Posterior cingulate gyrus (tissue), 11 donors: ENCODE results near the gene ORM2.
"Not testable (repeated sequence)": the region's sequence is repeated elsewhere in the genome, so short reads cannot be mapped to it uniquely, and the experiment has no call there.

Source experiments
- DNase-seq, 10 donors: peaks; one replicate each; pipeline versions ENCODE4 v3.0.0 to v3.0.0-alpha.2; 2020 to 2021; ENCODE audit warnings: mixed read lengths in 3 of 10
- intact Hi-C: fragments of 100-400 bp; cut with DNase I; formaldehyde crosslinking; loops from one replicate; pipeline ENCODE4 v1.15.1; 2023

ORM2 gene

GRCh38 chr9:114311571-114312512 lies 17.8 kb upstream of the ORM2 start:
- intact Hi-C loops: no loop called here
- peak in 1 of 10 donors; percentile 61 for DNase-seq

GRCh38 chr9:114312513-114312875 lies 17.2 kb upstream of the ORM2 start:
- peak in 1 of 10 donors; percentile 9 for DNase-seq
- intact Hi-C loops: no loop called here

GRCh38 chr9:114313186-114313585 lies 16.5 kb upstream of the ORM2 start:
- DNase-seq: no peak

GRCh38 chr9:114314256-114314867 lies 15.3 kb upstream of the ORM2 start:
- intact Hi-C loops: no loop called here
- peak in 1 of 10 donors; percentile 18 for DNase-seq

More at GRCh38 chr9:114313186-114313585, 16.5 kb upstream of the ORM2 start:
- intact Hi-C loops: no loop called here

- intact Hi-C loops: no loop called here
Observed at GRCh38 chr9:114314881-114315722, 14.6 kb upstream of the ORM2 start.

GRCh38 chr9:114315723-114316363 lies 13.8 kb upstream of the ORM2 start:
- DNase-seq: no peak
- intact Hi-C loops: no loop called here

More at GRCh38 chr9:114314881-114315722, 14.6 kb upstream of the ORM2 start:
- peak in 1 of 10 donors; percentile 52 for DNase-seq

- DNase-seq: peak in 1 of 10 donors; percentile 33
- intact Hi-C loops: no loop called here
Observed at GRCh38 chr9:114316605-114317230, 13.0 kb upstream of the ORM2 start.

- DNase-seq: no peak
- intact Hi-C loops: no loop called here
Observed at GRCh38 chr9:114317665-114318357, 11.9 kb upstream of the ORM2 start.

- intact Hi-C loops: no loop called here
- peak in 1 of 10 donors; percentile 6 for DNase-seq
Observed at GRCh38 chr9:114318416-114318815, 11.3 kb upstream of the ORM2 start.

- intact Hi-C loops: no loop called here
- DNase-seq: peak in 1 of 10 donors; percentile 13
Observed at GRCh38 chr9:114319147-114319546, 10.5 kb upstream of the ORM2 start.

GRCh38 chr9:114320710-114321109 lies 9.0 kb upstream of the ORM2 start:
- peak in 1 of 10 donors; percentile 53 for DNase-seq
- intact Hi-C loops: not testable (repeated sequence)

GRCh38 chr9:114321759-114322158 lies 7.9 kb upstream of the ORM2 start:
- intact Hi-C loops: no loop called here
- no peak for DNase-seq

- intact Hi-C loops: not testable (repeated sequence)
- peak in 1 of 10 donors; percentile 67 for DNase-seq
Observed at GRCh38 chr9:114322160-114322818, 7.4 kb upstream of the ORM2 start.

- peak in 1 of 10 donors; percentile 30 for DNase-seq
- intact Hi-C loops: not testable (repeated sequence)
Observed at GRCh38 chr9:114322831-114323531, 6.7 kb upstream of the ORM2 start, which contains the start of gene ORM1. ORM1 (plus strand) TSS chr9:114323098; CDS start chr9:114323134, 36 bp downstream.

- peak in 1 of 10 donors; percentile 12 for DNase-seq
- intact Hi-C loops: not testable (repeated sequence)
Observed at GRCh38 chr9:114323849-114324248, 5.8 kb upstream of the ORM2 start.

- intact Hi-C loops: no loop called here
- DNase-seq: peak in 1 of 10 donors; percentile 49
Observed at GRCh38 chr9:114324492-114324891, 5.2 kb upstream of the ORM2 start.

- DNase-seq: peak in 1 of 10 donors; percentile 22
- intact Hi-C loops: not testable (repeated sequence)
Observed at GRCh38 chr9:114324965-114325364, 4.7 kb upstream of the ORM2 start.
